Upper lobe of left lung (tissue), 6 donors: ENCODE data around the gene ATP11C. TPM values are rescaled to one million over a fixed set of nuclear protein-coding genes. Genes with fewer than 3 reads are reported as not detected.

Experiments
- ATAC-seq, 2 donors: fragments of 200-7000 bp; cut with Tn5 transposase; one replicate each; pipeline ENCODE4 v1.9.1; 2022; ENCODE audit warnings: mild to moderate bottlenecking in 2 of 2, moderate library complexity in 2 of 2; ENCODE audit not compliant: low FRiP score in 2 of 2
- DNase-seq, 2 donors: peaks; one replicate each; pipeline ENCODE4 v3.0.0-alpha.2; 2019 to 2020
- H3K27ac ChIP-seq, 4 donors: fragments of 200-600 bp; sonication (generic); one replicate each; pipeline ENCODE4 v1.5.1; 2016 to 2019
- H3K27me3 ChIP-seq, 4 donors: fragments of 200-600 bp; sonication (generic); one replicate each; pipeline ENCODE4 v1.5.1; 2017 to 2019
- H3K36me3 ChIP-seq, 4 donors: fragments of 200-600 bp; sonication (generic); one replicate each; pipeline ENCODE4 v1.5.1; 2016 to 2019
- H3K4me1 ChIP-seq, 4 donors: fragments of 200-600 bp; sonication (generic); one replicate each; pipeline ENCODE4 v1.5.1; 2018 to 2019
- H3K4me3 ChIP-seq, 4 donors: fragments of 200-600 bp; sonication (generic); one replicate each; pipeline ENCODE4 v1.5.1; 2017 to 2019; ENCODE audit warnings: mild to moderate bottlenecking in 2 of 4, moderate library complexity in 1 of 4
- H3K9me3 ChIP-seq, 4 donors: fragments of 200-600 bp; sonication (generic); one replicate each; pipeline ENCODE4 v1.5.1; 2018 to 2019
- EP300 ChIP-seq, 4 donors: sonication (generic); formaldehyde crosslinking; IDR thresholded peaks; one replicate each; pipeline ENCODE4 v1.5.1; 2017; ENCODE audit warnings: antibody characterized with exemption in 4 of 4, control low read depth in 2 of 4
- POLR2A ChIP-seq, 4 donors: fragments of 450-650 bp; IDR thresholded peaks; one replicate each; pipeline ENCODE4 v1.5.1; 2016 to 2017; ENCODE audit warnings: antibody characterized with exemption in 4 of 4, mild to moderate bottlenecking in 2 of 4
- POLR2AphosphoS5 ChIP-seq, 2 donors: sonication (generic); formaldehyde crosslinking; IDR thresholded peaks; one replicate each; pipeline ENCODE4 v1.5.1; 2017; ENCODE audit warnings: antibody characterized with exemption in 2 of 2
- WGBS, 2 donors: methylation state at CpG; one replicate each; pipeline ENCODE4 v1.1.5; 2017 to 2018; 5-methylcytosine and 5-hydroxymethylcytosine counted together
- total RNA-seq, 6 donors: library from RNA; depleted of rRNA in 4 of 6; stranded (reverse); fragments of >200 nt in 4 of 6; gene quantifications; one replicate each; pipeline versions ENCODE4 v1.1.0 to v1.2.1, GENCODE V29; 2016 to 2021
- TF ChIP-seq, protein P1 (sequence below), 6 experiments: fragments of 450-650 bp in 4 of 6; fragments of 200-600 bp in 2 of 6; sonication (generic) in 2 of 6; IDR thresholded peaks; one replicate each; pipeline ENCODE4 v1.5.1; 2016 to 2019; ENCODE audit warnings: antibody characterized with exemption in 6 of 6
- donor health status: DM: no; HTN: no; CAD: no; lungs with moderate emphysema.
- donor health status: DM: no; HTN: yes; CAD: no; lungs with severe emphysema.

Gene ATP11C
- total RNA-seq, 6 donors from 2014 or later, result 9.5 to 24.4 (median 15.1) TPM

GRCh38 chrX:139932073-139932900, 566 bp downstream of the ATP11C start:
- Histone ChIP-seq H3K4me3 (peak overlapping the region; percentile 50 to 86 (median 80)), H3K36me3 (no peaks in the 10 kb centered on the region), H3K27me3 (peaks cover 0 to 8% (median 0%) of the 10 kb centered on the region in 4 donors), H3K4me1 (peaks cover 0 to 12% (median 3%) of the 10 kb centered on the region in 4 donors), H3K27ac (peak overlapping the region; percentile 93 to 99 (median 97)), H3K9me3 (no peaks in the 10 kb centered on the region)
- ATAC-seq (peak; percentile 44 to 79), DNase-seq (peak; percentile 51 to 91)
- TF ChIP-seq POLR2A (IDR thresholded peaks at IDR 0.05) (peak in 1 of 4 donors; percentile 35), POLR2AphosphoS5 (IDR thresholded peaks at IDR 0.05) (peak in 1 of 2 donors; percentile 4), EP300 (IDR thresholded peaks at IDR 0.05) (no peak)
- WGBS, 2 donors, result 0 to 39% methylated on average over 1 to 56 of the region's 109 CpGs

GRCh38 chrX:139931646-139932072, 1.2 kb downstream of the ATP11C start:
- Histone ChIP-seq H3K27ac (peak overlapping the region in 3 of 4 donors; percentile 93 to 99 (median 96)), H3K9me3 (no peaks in the 10 kb centered on the region), H3K4me3 (peak overlapping the region; percentile 28 to 86 (median 62)), H3K36me3 (no peaks in the 10 kb centered on the region), H3K4me1 (peaks cover 0 to 12% (median 3%) of the 10 kb centered on the region in 4 donors), H3K27me3 (peaks cover 0 to 8% (median 0%) of the 10 kb centered on the region in 4 donors)
- no peak for DNase-seq
- 0 to 24% methylated on average over 8 to 31 of the region's 33 CpGs for WGBS, 2 donors
- TF ChIP-seq POLR2AphosphoS5 (IDR thresholded peaks at IDR 0.05) (no peak), POLR2A (IDR thresholded peaks at IDR 0.05) (no peak), EP300 (IDR thresholded peaks at IDR 0.05) (no peak)
- TF ChIP-seq, protein P1, sequence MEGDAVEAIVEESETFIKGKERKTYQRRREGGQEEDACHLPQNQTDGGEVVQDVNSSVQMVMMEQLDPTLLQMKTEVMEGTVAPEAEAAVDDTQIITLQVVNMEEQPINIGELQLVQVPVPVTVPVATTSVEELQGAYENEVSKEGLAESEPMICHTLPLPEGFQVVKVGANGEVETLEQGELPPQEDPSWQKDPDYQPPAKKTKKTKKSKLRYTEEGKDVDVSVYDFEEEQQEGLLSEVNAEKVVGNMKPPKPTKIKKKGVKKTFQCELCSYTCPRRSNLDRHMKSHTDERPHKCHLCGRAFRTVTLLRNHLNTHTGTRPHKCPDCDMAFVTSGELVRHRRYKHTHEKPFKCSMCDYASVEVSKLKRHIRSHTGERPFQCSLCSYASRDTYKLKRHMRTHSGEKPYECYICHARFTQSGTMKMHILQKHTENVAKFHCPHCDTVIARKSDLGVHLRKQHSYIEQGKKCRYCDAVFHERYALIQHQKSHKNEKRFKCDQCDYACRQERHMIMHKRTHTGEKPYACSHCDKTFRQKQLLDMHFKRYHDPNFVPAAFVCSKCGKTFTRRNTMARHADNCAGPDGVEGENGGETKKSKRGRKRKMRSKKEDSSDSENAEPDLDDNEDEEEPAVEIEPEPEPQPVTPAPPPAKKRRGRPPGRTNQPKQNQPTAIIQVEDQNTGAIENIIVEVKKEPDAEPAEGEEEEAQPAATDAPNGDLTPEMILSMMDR (IDR thresholded peaks at IDR 0.05), result no peak
- no peak for ATAC-seq

DNA sequence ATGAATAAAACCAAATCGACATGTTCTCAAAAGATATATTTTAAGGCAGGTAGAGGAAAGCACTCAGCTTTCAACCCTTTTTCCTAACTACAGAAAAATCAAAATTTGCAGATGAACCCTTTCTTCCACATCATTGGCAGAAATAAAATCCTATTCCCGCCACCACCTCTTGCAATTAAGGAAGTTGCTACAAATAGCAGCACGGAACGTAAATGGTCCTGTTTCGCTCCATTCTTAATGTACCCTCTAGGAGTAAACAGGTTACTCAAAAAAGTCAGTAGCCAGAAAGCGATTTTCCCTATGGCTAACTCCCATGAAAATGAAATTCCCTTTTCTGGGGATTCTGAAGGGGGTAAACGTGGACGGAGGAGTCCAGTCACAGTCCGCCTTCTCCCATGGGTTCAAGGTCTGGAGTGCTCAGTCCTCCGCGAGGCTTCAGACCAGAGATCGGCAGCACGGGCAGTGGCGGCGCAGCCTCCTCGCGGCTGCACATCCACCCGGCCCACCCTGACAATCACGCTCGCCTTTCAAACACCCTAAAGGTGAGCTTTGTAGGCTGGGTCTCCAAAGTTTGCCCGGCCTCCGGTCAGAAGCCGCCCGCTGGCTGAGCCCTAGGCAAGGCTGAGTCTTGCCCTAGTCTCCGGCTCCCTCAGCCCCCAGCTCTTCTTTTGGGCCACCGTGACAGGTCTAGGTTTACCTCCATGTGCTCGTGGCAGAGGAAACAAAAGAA, 1.8 kb downstream of the ATP11C start:
- TF ChIP-seq POLR2AphosphoS5 (IDR thresholded peaks at IDR 0.05) (no peak), EP300 (IDR thresholded peaks at IDR 0.05) (no peak), POLR2A (IDR thresholded peaks at IDR 0.05) (no peak)
- TF ChIP-seq, protein P1 (IDR thresholded peaks at IDR 0.05), result no peak
- H3K4me1 ChIP-seq, result peaks cover 0 to 12% (median 3%) of the 10 kb centered on the region in 4 donors
- H3K36me3 ChIP-seq, result no peaks in the 10 kb centered on the region
- ATAC-seq (peak; percentile 4 to 32), DNase-seq (peak; percentile 23 to 72)
- peak overlapping the region; percentile 28 to 86 (median 62) for H3K4me3 ChIP-seq
- peaks cover 0 to 8% (median 0%) of the 10 kb centered on the region in 4 donors for H3K27me3 ChIP-seq
- H3K27ac ChIP-seq, result peak overlapping the region in 2 of 4 donors; percentile 93 to 99
- H3K9me3 ChIP-seq, result no peaks in the 10 kb centered on the region
- WGBS, 2 donors, result 22 to 46% methylated on average over 10 to 27 of the region's 27 CpGs

- Histone ChIP-seq H3K36me3 (no peaks in the 10 kb centered on the region), H3K4me3 (no peak overlapping the region), H3K4me1 (peaks cover 0 to 12% (median 3%) of the 10 kb centered on the region in 4 donors), H3K27me3 (peaks cover 0 to 8% (median 0%) of the 10 kb centered on the region in 4 donors), H3K27ac (no peak overlapping the region), H3K9me3 (no peaks in the 10 kb centered on the region)
- TF ChIP-seq POLR2A (IDR thresholded peaks at IDR 0.05) (no peak), POLR2AphosphoS5 (IDR thresholded peaks at IDR 0.05) (no peak), EP300 (IDR thresholded peaks at IDR 0.05) (no peak)
- TF ChIP-seq, protein P1 (IDR thresholded peaks at IDR 0.05), result no peak
- 60 to 83% methylated on average over 4 of the region's 4 CpGs for WGBS, 2 donors
- DNase-seq, result no peak
- no peak for ATAC-seq
Measured at GRCh38 chrX:139930401-139930800, 2.5 kb downstream of the ATP11C start.

GRCh38 chrX:139929876-139930275, 3.0 kb downstream of the ATP11C start:
- TF ChIP-seq, protein P1 (IDR thresholded peaks at IDR 0.05), result no peak
- no peak for TF ChIP-seq EP300 (IDR thresholded peaks at IDR 0.05)
- TF ChIP-seq POLR2AphosphoS5 (IDR thresholded peaks at IDR 0.05), result no peak
- TF ChIP-seq POLR2A (IDR thresholded peaks at IDR 0.05), result no peak
- Histone ChIP-seq H3K4me1 (peaks cover 0 to 12% (median 3%) of the 10 kb centered on the region in 4 donors), H3K4me3 (no peak overlapping the region), H3K27ac (no peak overlapping the region), H3K36me3 (no peaks in the 10 kb centered on the region), H3K27me3 (peaks cover 0 to 8% (median 0%) of the 10 kb centered on the region in 4 donors), H3K9me3 (no peaks in the 10 kb centered on the region)
- WGBS, 2 donors, result 80 to 85% methylated on average over 4 to 5 of the region's 5 CpGs
- DNase-seq (no peak), ATAC-seq (no peak)
